Transverse colon (tissue), 4 donors: Measurements from ENCODE around the gene ALS2CL.

Experiments
- EP300 ChIP-seq: sonication (generic); formaldehyde crosslinking; IDR thresholded peaks from one replicate; pipeline ENCODE4 v1.6.1; 2017; ENCODE audit warnings: antibody characterized with exemption, low read depth
- POLR2AphosphoS5 ChIP-seq, 3 donors: sonication (generic); formaldehyde crosslinking; IDR thresholded peaks; one replicate each; pipeline ENCODE4 v1.6.1; 2016; ENCODE audit warnings: antibody characterized with exemption in 3 of 3
- TF ChIP-seq, protein P1 (sequence below), 5 experiments: fragments of 200-600 bp in 3 of 5; fragments of 450-650 bp in 2 of 5; sonication (generic) in 3 of 5; IDR thresholded peaks; 1 replicate in 2 of 5; 2 replicates in 3 of 5; pipeline ENCODE4 v1.5.1; 2016 to 2017; ENCODE audit warnings: antibody characterized with exemption in 5 of 5, inconsistent platforms in 3 of 5, mild to moderate bottlenecking in 2 of 5, moderate library complexity in 1 of 5

DNA sequence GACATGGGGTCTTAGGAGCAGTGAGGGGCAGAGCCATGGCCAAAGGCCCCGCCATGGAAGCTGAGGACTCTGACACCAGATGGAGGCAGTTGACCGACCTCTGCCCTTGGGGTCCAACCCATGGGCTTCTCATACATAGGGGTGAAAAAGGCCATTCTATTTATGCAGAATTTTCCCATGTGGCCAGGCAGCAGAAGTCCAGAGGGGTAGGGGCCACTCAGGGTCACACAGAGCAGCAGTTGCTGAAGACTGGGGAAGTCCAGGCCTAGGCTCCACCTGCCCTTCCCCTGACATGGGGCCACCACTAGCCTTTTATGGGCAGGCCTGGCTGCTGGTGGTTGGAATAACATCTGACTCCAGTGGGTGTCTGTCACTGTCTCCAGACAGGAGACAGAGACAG is 17.8 kb upstream of the ALS2CL start:
- TF ChIP-seq, protein P1, sequence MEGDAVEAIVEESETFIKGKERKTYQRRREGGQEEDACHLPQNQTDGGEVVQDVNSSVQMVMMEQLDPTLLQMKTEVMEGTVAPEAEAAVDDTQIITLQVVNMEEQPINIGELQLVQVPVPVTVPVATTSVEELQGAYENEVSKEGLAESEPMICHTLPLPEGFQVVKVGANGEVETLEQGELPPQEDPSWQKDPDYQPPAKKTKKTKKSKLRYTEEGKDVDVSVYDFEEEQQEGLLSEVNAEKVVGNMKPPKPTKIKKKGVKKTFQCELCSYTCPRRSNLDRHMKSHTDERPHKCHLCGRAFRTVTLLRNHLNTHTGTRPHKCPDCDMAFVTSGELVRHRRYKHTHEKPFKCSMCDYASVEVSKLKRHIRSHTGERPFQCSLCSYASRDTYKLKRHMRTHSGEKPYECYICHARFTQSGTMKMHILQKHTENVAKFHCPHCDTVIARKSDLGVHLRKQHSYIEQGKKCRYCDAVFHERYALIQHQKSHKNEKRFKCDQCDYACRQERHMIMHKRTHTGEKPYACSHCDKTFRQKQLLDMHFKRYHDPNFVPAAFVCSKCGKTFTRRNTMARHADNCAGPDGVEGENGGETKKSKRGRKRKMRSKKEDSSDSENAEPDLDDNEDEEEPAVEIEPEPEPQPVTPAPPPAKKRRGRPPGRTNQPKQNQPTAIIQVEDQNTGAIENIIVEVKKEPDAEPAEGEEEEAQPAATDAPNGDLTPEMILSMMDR (IDR thresholded peaks at IDR 0.05), result no peak
- TF ChIP-seq POLR2AphosphoS5 (IDR thresholded peaks at IDR 0.05) (no peak), EP300 (no peak)
